ENCODE measurements around the gene CEP72.
"Not testable (repeated sequence)": the region's sequence is repeated elsewhere in the genome, so short reads cannot be mapped to it uniquely, and the experiment has no call there.

CEP72 gene

GRCh38 chr5:611731-612486 lies at the start of gene CEP72:
CEP72 (plus strand) TSS chr5:612340; CDS start chr5:612362, 22 bp downstream.
- DNase-seq = peak; percentile 85

GRCh38 chr5:565782-566440 lies 46.2 kb upstream of the CEP72 start:
- DNase-seq = no peak

GRCh38 chr5:566636-567309 lies 45.4 kb upstream of the CEP72 start:
- no peak for DNase-seq

- no peak for DNase-seq
Measured at GRCh38 chr5:567664-568060, 44.5 kb upstream of the CEP72 start.

GRCh38 chr5:568061-568781 lies 43.9 kb upstream of the CEP72 start:
- peak; percentile 46 for DNase-seq

- DNase-seq = no peak
Measured at GRCh38 chr5:568809-569208, 43.3 kb upstream of the CEP72 start.

GRCh38 chr5:569358-569867 lies 42.7 kb upstream of the CEP72 start:
- DNase-seq = no peak

GRCh38 chr5:569868-570361 lies 42.2 kb upstream of the CEP72 start:
- DNase-seq = no peak

- no peak for DNase-seq
Measured at GRCh38 chr5:570446-570845, 41.7 kb upstream of the CEP72 start.

GRCh38 chr5:570886-571285 lies 41.3 kb upstream of the CEP72 start:
- no peak for DNase-seq

GRCh38 chr5:571791-572190 lies 40.3 kb upstream of the CEP72 start:
- no peak for DNase-seq

- peak; percentile 48 for DNase-seq
Measured at GRCh38 chr5:572398-573019, 39.6 kb upstream of the CEP72 start.

GRCh38 chr5:573206-573605 lies 38.9 kb upstream of the CEP72 start:
- DNase-seq = no peak

GRCh38 chr5:573976-574375 lies 38.2 kb upstream of the CEP72 start:
- peak; percentile 32 for DNase-seq

GRCh38 chr5:574906-575305 lies 37.2 kb upstream of the CEP72 start:
- no peak for DNase-seq

- DNase-seq = no peak
Measured at GRCh38 chr5:575636-576035, 36.5 kb upstream of the CEP72 start.

GRCh38 chr5:577214-577613 lies 34.9 kb upstream of the CEP72 start:
- not testable (repeated sequence) for DNase-seq

- no peak for DNase-seq
Measured at GRCh38 chr5:577800-578199, 34.3 kb upstream of the CEP72 start.

- DNase-seq = no peak
Measured at GRCh38 chr5:579211-579610, 32.9 kb upstream of the CEP72 start.

GRCh38 chr5:579746-580366 lies 32.3 kb upstream of the CEP72 start:
- DNase-seq = peak; percentile 66

- no peak for DNase-seq
Measured at GRCh38 chr5:580436-580835, 31.7 kb upstream of the CEP72 start.

- peak; percentile 29 for DNase-seq
Measured at GRCh38 chr5:581266-581665, 30.9 kb upstream of the CEP72 start.

All from NCI-H146 (cell line).